NCI-H1092 treated with DMSO at 0.1 percent for 48 hours (cell line): ENCODE data around the gene FIBCD1.

Source experiments
- DNase-seq: peaks from one replicate; lab custom pipeline; 2025; lab: John Stamatoyannopoulos, UW

Gene FIBCD1

GRCh38 chr9:130906735-130907416 is 32.2 kb downstream of the FIBCD1 start:
- no peak for DNase-seq

- no peak for DNase-seq
Measured at GRCh38 chr9:130905902-130906734, 32.9 kb downstream of the FIBCD1 start.

- DNase-seq, result no peak
Measured at GRCh38 chr9:130905125-130905901, 33.7 kb downstream of the FIBCD1 start.

GRCh38 chr9:130904070-130905044 is 34.7 kb downstream of the FIBCD1 start:
- no peak for DNase-seq

GRCh38 chr9:130903194-130904069 is 35.6 kb downstream of the FIBCD1 start:
- DNase-seq, result no peak

GRCh38 chr9:130902204-130903185 is 36.6 kb downstream of the FIBCD1 start:
- DNase-seq, result no peak

GRCh38 chr9:130901498-130902203 is 37.4 kb downstream of the FIBCD1 start:
- no peak for DNase-seq

- DNase-seq, result peak; percentile 16
Measured at GRCh38 chr9:130900701-130901497, 38.1 kb downstream of the FIBCD1 start.

- no peak for DNase-seq
Measured at GRCh38 chr9:130899051-130899748, 39.8 kb downstream of the FIBCD1 start.

- no peak for DNase-seq
Measured at GRCh38 chr9:130898552-130898852, 40.5 kb downstream of the FIBCD1 start.

- DNase-seq, result no peak
Measured at GRCh38 chr9:130897848-130898551, 41.0 kb downstream of the FIBCD1 start.

GRCh38 chr9:130897105-130897751 is 41.8 kb downstream of the FIBCD1 start:
- DNase-seq, result no peak

GRCh38 chr9:130896233-130897014 is 42.6 kb downstream of the FIBCD1 start, which contains the start of gene QRFP:
Gene QRFP (minus strand): TSS chr9:130896812. CDS start chr9:130893838, 2,974 bp downstream.
- no peak for DNase-seq

- DNase-seq, result no peak
Measured at GRCh38 chr9:130895481-130896232, 43.4 kb downstream of the FIBCD1 start.
